HG02798 (cell line): Measurements from ENCODE around the gene MYO15A.

Experiments used
- ATAC-seq: cut with Tn5 transposase; IDR thresholded peaks from one replicate; pipeline ENCODE4 v1.9.1; 2021; ENCODE audit warnings: mild to moderate bottlenecking; ENCODE audit not compliant: unreplicated experiment, poor library complexity

MYO15A gene

DNA sequence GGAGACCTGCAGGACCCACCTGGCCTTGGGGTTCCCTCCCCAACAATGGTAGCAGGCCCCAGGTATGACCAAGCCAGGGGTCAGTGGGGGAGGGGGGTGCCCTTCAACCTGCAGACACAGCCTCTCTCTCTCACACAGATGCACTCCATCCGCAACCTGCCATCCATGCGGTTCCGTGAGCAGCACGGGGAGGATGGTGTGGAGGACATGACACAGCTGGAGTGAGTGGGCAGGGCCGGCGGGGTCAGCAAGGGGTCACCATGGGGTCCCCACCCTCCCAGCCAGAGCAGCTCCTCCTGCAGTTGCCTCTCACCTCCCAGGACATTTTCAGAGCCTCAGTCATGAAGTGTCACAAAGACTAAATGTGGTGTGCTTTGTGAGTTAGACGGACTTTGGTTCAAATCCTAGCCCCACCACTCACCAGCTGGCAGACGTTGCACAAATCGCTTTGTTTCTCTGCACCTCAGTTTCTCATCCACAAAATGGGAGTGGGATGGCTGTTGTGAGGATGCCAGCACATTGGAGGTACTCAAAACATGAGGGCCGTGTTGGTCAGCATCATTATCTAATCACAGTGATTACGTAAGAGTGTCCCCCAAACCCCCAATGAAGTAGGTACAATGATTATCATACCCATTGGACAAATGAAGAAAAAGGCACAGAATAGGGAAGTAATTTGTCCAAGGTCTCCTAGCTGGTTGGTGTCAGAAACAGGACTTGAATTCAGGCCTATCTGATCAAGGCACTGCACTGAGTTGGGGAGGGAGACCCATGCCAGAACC is 16.0 kb downstream of the MYO15A start:
- ATAC-seq = no peak

DNA sequence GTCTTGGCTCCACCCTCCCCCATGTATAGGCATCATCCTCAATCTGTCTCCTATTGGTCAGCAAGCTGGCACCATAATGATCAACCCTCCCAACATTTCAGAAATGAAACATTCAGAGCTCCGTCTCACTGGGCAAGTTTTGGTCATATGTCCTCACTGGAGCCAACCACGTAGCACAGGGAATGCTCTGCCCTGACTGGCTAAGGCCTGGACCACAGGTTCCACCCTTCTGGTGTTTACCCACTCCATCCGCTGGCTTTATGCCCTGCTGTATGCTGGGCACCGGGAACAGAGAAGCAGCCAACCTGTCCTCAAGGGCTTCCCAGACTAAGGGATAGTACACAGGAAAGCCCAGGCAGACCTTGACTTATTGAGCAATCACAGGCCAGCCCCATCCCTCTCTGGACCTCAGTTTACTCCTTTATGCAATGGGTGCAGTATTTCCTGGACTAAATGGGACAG is 20.5 kb downstream of the MYO15A start:
- ATAC-seq = no peak

DNA sequence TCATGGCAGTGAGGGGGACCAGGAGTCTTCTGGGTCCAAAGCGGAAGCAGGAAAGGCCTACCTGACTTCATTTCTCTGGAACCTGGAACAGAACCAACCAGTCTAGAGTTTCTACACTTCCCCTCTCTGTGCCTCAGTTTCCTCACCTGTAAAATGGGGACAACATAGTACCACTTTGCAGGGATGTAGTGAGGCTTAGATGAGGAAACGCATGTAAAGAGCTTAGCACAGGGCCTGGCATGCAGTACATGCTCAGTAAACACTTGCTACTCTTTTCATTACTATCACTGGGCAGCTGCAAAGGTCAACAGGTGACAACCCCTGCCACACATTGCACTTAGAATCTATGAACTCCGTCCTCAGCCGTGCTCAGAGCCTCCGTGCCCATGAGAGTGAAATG is 24.2 kb downstream of the MYO15A start:
- no peak for ATAC-seq

DNA sequence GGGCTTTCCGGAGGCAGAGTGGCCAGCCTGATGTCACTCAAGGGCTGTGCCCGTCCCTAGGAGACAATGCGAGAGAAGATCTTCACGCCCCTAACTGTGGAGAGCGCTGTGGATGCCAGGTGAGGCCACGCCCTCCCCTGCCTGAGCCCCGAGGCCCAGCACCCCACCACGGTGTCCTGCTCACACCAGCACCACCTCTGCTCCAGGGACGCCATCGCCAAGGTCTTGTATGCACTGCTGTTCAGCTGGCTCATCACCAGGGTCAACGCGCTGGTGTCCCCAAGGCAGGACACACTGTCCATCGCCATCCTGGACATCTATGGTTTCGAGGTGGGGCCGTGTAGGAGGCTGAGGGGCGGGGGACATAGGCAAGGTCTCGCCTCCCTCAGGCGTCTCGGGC is 27.8 kb downstream of the MYO15A start:
- ATAC-seq = no peak

DNA sequence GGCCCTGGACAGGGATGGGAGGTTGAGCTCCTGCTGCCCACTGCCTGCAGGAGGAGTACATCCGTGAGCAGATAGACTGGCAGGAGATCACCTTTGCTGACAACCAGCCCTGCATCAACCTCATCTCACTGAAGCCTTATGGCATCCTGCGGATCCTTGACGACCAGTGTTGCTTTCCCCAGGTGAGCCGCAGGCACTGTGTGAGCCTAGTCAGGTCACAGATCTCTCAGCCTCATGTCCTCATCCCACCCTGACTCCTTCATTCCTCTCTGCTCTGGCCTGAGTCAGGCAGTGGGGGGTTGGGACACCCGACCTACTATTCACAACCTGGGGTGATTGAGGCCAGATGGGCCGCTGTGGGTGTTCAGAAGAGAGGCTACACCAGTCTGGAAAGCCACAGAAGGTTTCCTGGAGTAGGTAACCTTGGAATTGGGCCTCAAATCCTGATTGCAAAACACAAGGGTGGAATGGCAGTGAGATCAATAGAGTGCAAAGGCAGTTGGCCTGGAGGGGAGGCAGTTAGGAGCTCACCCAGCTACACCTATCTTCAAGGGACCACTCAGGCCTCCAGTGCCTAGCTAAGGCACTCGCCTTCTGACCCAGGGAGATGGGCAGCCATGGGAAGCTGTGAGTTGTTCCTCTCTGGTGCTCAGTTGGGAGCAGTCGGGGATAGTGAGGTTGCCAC is 29.7 kb downstream of the MYO15A start:
- ATAC-seq = no peak

DNA sequence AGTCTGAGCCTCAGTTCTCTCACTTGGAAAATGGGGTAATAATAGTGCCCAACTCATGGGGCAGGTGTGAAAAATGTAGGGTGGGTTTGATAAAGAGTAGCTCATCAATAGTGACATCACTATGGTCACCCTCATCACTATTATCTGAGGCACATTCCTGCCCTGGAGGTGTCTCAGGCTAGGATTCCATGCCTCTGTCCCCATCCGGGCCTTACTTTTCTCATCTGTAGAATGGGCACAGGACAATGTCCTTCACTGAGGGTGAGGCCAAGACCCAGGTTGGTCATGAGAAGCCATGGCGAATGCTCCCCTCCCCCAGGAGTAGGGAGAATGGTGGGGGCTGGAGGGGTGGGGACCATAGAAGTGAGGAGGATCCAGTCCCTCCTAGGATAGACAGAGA is 30.5 kb downstream of the MYO15A start:
- ATAC-seq = no peak

DNA sequence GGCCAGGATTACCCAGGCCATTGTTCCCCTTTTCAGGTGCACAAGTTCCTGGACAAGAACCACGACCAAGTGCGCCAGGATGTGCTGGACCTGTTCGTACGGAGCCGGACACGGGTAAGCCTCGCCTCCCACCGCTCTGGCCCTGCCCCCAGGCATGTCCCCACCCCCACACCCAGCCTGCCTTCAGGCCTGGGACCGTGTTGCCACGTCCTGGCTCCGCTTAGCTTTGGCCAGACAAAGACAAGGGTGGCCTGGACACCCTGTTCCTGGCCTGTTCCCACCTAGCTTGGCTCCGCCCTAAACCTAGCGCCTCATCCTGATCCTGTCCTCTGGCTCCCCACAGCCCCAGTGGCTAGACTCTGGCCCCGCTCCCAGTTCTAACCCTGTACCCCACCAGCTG is 30.9 kb downstream of the MYO15A start:
- ATAC-seq = no peak

DNA sequence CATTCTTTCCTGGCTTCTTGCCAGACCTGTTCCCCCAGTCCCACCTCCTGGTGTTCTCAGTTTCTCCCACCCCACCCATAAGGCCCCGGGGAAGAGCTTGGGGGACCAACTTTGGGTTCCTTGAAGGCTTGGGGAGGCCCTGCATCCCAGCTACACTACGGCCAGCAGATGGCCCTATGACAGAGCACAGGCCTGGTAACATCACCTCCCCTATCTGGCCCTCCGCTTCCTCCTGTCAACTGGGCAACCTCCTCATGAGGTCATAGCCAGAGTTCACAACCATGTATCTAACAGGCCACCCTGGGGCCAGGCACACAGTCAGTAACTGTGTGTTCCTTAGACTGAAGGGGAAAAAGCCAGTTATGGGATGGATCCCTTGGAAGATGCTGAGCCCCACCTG is 31.4 kb downstream of the MYO15A start:
- no peak for ATAC-seq

DNA sequence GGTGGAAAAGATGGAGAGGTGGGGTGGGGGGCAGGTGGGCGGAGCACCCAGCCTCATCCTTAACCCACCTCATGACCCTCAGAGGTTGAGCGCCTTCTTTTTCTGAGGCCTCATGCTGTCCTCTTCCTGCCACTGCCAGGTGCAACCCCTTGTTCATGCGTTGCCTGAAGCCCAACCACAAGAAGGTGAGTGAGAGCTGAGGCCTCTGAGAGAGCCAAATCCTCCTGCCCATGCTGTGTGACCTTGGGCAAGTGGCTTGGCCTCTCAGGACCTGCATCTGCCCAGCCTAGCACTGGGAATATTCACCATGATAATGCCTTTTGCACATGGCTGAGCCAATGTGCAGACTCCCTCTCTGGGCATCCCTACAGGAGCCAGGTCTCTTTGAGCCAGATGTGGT is 32.1 kb downstream of the MYO15A start:
- no peak for ATAC-seq

DNA sequence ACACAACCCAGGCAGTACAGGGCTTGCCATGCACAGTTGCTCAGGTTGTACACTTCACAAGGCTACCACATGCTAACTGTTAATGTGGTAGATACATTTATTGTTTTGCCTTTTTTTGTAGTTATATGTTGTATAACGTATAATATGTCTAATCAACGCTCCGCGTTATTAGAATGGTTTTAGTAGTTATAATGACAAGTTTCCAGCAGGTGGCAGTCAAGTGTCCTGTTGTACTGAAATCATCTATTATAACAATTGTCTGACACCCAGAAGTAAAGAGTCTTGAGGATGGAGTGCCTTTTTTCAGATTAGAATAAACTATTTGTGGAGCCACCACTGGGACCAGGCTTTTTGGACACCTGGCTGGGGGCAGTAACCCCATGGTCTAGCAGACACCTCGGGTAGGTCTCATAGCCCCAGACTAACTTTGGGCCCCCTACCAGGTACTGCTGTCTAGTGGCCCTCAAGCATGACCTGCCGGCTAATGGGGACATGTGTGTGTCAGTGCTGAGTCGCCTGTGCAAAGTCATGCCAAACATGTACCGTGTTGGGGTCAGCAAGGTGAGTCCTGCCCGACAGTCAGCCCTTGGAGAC is 32.8 kb downstream of the MYO15A start:
- no peak for ATAC-seq

DNA sequence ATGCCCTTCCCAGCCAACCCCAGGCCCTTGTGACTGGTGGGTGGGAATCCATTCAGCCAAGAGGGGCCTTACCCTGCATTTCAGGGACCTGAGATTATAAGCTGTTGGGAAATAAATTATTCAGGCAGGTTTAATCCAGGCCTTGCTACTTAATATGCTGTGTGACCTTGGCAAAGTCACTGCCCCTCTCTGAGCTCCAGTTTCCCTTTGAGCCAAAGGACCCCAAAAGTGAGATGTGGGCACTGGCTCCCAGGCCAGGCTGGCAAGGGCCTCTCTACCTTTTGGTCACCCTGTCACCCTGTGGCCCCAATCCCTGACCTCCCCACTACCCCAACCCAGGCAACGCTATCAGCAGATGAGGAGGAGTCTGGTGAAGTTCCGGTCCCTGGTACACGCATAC is 33.9 kb downstream of the MYO15A start:
- no peak for ATAC-seq

DNA sequence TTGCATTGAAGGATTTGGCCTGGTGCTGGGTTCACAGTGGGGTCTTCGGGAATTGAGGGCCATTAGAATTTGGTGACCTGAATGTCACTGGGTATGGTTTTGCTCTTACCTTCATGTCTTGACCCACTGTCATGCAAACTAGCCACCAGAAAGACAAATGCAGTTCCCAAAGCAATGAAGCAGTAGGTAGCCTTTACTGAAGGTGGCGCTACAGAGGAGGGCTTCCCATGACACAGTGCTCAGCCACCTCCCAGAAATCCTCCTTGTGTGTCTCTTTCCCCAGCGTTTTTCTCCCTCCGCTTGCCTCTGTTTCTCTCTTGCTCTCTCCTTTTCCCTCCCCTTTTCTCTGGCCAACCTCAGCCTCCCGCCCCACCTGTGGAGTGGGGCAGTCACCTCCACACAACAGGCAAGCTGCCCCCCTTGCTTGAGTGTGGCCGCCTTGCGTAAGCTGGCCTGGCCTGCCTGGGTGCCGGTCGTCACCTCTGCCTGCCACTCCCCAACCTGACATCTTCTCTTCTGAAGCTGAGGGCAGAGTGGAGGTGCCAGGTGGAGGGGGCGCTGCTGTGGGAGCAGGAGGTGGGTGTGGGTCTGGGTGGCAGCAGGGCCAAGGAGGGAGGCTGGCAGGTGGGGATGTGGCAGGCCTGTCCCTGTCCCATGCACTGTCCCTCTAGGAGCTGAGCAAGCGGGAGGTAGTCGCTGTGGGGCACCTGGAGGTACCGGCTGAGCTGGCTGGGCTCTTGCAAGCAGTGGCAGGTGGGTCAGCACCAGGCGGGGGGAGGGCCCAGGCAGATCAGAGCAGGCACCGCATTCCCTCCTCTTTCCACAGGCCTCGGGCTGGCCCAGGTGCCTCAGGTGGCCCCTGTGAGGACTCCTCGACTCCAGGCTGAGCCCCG is 34.7 kb downstream of the MYO15A start:
- no peak for ATAC-seq

DNA sequence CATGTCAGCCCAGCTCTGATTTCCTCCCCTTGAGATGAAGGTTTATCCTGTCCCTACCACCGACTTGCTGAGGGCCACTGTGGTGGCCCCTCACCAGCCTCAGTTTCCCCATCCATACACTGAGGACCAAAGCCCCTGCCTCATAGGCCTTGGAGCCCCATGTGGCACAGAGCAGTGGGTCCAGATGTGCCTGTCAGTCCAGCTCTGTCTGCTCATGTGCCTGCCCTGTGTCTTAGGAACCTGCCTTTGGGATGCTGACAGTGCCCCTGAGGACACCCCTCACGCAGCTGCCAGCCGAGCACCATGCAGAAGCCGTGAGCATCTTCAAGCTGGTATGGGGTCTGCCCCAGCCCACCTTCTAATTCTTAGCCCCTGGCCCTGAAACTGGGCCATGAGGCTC is 35.7 kb downstream of the MYO15A start:
- no peak for ATAC-seq

DNA sequence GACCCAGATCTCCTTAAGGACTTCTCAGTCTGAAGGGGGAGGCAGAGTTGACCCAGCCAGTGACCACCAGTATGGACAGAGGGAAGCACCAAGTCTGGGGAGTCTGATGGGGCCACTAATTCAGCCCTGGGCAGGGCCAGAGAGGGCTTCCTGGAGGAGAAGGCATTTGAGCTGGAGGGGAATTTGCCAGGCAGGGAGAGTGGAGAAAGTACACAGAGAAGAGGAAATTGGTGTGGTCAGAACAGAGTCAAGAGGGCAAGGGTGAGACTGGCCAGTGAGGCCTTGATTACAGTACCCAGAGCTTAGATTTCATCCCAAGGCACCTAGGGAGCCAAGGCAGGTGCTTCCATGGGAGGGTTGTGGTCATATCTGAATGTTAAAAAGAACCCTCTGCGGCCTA is 36.3 kb downstream of the MYO15A start:
- ATAC-seq = no peak

DNA sequence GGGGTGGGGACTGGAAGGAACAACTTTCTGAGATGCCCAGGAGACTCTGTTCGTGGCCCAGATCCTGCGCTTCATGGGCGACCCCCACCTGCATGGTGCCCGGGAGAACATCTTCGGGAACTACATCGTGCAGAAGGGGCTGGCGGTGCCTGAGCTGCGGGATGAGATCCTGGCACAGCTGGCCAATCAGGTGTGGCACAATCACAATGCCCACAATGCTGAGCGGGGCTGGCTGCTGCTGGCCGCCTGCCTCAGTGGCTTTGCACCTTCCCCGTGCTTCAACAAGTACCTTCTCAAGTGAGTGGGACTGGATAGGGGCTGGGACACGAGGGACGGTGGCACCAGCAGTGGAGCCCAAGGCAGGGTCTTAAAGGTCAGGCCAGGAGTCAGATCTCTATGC is 37.3 kb downstream of the MYO15A start:
- no peak for ATAC-seq

DNA sequence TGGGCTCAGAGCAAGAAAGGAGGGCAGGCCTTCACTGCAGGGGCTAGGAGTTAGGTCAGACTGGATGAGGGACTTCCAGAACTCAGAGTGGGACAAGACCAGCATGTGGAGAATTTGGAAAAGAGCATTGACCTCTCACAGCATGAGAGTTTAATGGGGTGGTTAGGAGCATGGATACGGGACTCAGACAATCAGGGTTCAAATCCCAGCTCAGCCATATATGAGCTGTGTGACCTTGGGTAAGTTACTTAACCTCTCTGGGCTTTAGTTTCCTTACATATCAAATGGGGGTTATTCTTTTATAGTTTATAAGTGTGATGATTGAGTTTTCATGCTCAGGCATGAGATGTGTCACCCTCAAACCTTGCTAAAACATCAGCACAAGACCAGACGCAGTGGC is 37.7 kb downstream of the MYO15A start:
- ATAC-seq = no peak

DNA sequence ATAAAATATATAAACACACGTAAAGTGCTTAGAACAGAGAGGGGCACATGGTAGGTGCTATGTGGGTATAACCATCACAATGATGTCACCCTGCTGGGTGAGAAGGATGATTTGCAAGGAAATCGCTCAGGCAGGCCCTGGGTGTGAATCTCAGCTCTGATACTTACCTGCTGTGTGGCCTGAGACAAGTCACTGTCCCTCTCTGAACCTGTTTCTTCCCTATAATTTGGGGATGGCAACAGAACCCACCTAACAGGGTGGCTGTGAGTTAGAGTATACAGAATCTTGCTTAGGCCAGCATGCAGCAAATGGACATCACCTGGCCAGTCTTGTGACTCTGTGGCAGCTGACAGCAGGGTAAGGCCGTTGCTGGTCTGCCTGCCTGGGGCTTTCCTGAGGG is 38.4 kb downstream of the MYO15A start:
- ATAC-seq = no peak

DNA sequence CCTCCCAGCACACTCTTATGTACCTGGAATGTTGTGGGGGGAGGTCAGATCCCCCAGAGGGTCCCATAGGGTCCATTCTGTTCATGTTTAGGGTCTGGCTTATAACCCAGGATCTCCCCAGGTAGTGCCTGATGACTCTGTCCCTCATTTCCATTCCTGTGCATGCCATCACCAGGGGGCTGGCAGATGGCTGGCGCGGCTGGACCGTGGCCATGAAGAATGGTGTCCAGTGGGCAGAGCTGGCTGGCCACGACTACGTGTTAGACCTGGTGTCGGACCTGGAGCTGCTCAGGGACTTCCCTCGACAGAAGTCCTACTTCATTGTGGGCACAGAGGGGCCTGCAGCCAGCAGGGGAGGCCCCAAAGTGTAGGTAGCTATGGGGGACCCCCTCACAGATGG is 40.0 kb downstream of the MYO15A start:
- ATAC-seq = no peak

DNA sequence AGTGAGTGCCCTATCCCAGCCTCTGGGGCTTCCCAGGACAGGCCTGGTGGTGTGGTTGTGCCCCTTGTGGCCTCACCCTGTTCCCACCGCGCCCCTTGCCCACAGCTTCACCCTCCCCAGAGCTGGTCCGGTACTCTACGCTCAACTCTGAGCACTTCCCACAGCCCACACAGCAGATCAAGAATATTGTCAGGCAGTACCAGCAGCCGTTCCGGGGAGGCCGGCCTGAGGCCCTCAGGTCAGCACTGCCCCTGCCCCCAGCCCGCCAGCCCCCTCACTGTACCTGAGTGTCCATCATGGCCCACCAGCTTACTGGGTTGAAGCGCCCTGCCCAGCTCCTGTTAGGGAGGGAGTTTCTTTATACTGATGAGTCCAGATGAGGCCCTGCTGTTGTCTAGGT is 42.7 kb downstream of the MYO15A start:
- ATAC-seq = no peak

DNA sequence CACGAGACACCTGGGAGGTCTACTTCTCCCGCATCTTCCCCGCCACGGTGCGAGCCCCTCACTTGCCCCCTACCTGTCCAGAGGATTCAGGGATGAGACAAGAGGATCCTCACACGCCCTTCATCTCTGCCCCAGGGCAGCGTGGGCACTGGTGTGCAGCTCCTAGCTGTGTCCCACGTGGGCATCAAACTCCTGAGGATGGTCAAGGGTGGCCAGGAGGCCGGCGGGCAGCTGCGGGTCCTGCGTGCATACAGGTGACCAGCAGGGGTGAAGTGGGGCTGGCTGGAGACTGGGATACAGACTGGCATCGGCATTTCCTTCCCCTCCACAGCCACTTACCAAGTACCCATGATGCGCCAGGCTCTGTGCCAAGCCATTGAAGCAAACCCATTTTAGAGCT is 46.6 kb downstream of the MYO15A start:
- no peak for ATAC-seq
